Mesothelial cell of epicardium (in vitro differentiated cells): ENCODE measurements around the gene STEAP2. TPM values are rescaled to one million over a fixed set of nuclear protein-coding genes. Genes with fewer than 3 reads are reported as not detected.

Experiments
- DNase-seq, 2 experiments: peaks; one replicate each; pipeline ENCODE4 v3.0.0; 2021; ENCODE audit warnings: low spot score in 2 of 2; ENCODE audit not compliant: unreplicated experiment in 2 of 2
- H3K27ac Mint-ChIP-seq: 2 replicates; pipeline ENCODE4 v1.8.0; 2021; ENCODE audit warnings: mixed read lengths
- H3K27me3 Mint-ChIP-seq: 2 replicates; pipeline ENCODE4 v1.8.0; 2021; ENCODE audit warnings: low read depth, mixed read lengths
- H3K36me3 Mint-ChIP-seq: 2 replicates; pipeline ENCODE4 v1.8.0; 2021; ENCODE audit warnings: mixed read lengths
- H3K4me1 Mint-ChIP-seq: 2 replicates; pipeline ENCODE4 v1.8.0; 2021; ENCODE audit warnings: mixed read lengths
- H3K4me3 Mint-ChIP-seq: 2 replicates; pipeline ENCODE4 v1.8.0; 2021; ENCODE audit warnings: mild to moderate bottlenecking, moderate library complexity, mixed read lengths
- H3K9me3 Mint-ChIP-seq: 2 replicates; pipeline ENCODE4 v1.8.0; 2021; ENCODE audit warnings: mixed read lengths
- CTCF ChIP-seq: fragments of 200-600 bp; sonication (generic); IDR thresholded peaks from one replicate; pipeline ENCODE4 v1.5.0; 2021; ENCODE audit warnings: antibody characterized with exemption; ENCODE audit not compliant: unreplicated experiment
- total RNA-seq: library from RNA; stranded (reverse); gene quantifications from 3 replicates; pipeline ENCODE4 v1.2.1, GENCODE V29; 2021

The STEAP2 gene
- total RNA-seq, 1 donor from 2014 or later, result 2.9 TPM

GRCh38 chr7:90192876-90193750, 18.4 kb upstream of the STEAP2 start:
- no peak overlapping the region for H3K27ac Mint-ChIP-seq
- peaks cover 12% of the 10 kb centered on the region for H3K9me3 Mint-ChIP-seq
- DNase-seq, result no peak
- peaks cover 2% of the 10 kb centered on the region for H3K27me3 Mint-ChIP-seq
- H3K4me3 Mint-ChIP-seq, result no peak overlapping the region
- no peaks in the 10 kb centered on the region for H3K36me3 Mint-ChIP-seq
- H3K4me1 Mint-ChIP-seq, result no peaks in the 10 kb centered on the region
- no peak for TF ChIP-seq CTCF

GRCh38 chr7:90194911-90195809, 16.4 kb upstream of the STEAP2 start:
- no peak for DNase-seq
- no peak for TF ChIP-seq CTCF
- Mint-ChIP-seq H3K9me3 (peaks cover 4% of the 10 kb centered on the region), H3K27me3 (peaks cover 2% of the 10 kb centered on the region), H3K4me1 (no peaks in the 10 kb centered on the region), H3K27ac (no peak overlapping the region), H3K36me3 (no peaks in the 10 kb centered on the region), H3K4me3 (no peak overlapping the region)

GRCh38 chr7:90201500-90202195, 9.9 kb upstream of the STEAP2 start:
- H3K27ac Mint-ChIP-seq, result no peak overlapping the region
- no peak for TF ChIP-seq CTCF
- DNase-seq, result no peak
- H3K9me3 Mint-ChIP-seq, result no peaks in the 10 kb centered on the region
- H3K4me3 Mint-ChIP-seq, result no peak overlapping the region
- no peaks in the 10 kb centered on the region for H3K4me1 Mint-ChIP-seq
- H3K27me3 Mint-ChIP-seq, result peaks cover 5% of the 10 kb centered on the region
- no peaks in the 10 kb centered on the region for H3K36me3 Mint-ChIP-seq

- Mint-ChIP-seq H3K4me3 (no peak overlapping the region), H3K27ac (no peak overlapping the region), H3K27me3 (peaks cover 22% of the 10 kb centered on the region), H3K9me3 (no peaks in the 10 kb centered on the region), H3K36me3 (no peaks in the 10 kb centered on the region), H3K4me1 (peaks cover 10% of the 10 kb centered on the region)
- no peak for DNase-seq
- TF ChIP-seq CTCF, result no peak
These were observed 3.6 kb upstream of the STEAP2 start for GRCh38 chr7:90207956-90208355.

- no peak for TF ChIP-seq CTCF
- H3K36me3 Mint-ChIP-seq, result no peaks in the 10 kb centered on the region
- peaks cover 10% of the 10 kb centered on the region for H3K4me1 Mint-ChIP-seq
- no peak overlapping the region for H3K27ac Mint-ChIP-seq
- DNase-seq, result no peak
- peaks cover 22% of the 10 kb centered on the region for H3K27me3 Mint-ChIP-seq
- H3K4me3 Mint-ChIP-seq, result no peak overlapping the region
- H3K9me3 Mint-ChIP-seq, result no peaks in the 10 kb centered on the region
These were observed 1.8 kb upstream of the STEAP2 start for GRCh38 chr7:90209776-90210175.
